Erythroblast (primary cell): ENCODE measurements around the gene IL10RB.
"Not testable (repeated sequence)": the region's sequence is repeated elsewhere in the genome, so short reads cannot be mapped to it uniquely, and the experiment has no call there.

Experiments
- GATA1 ChIP-seq: IDR thresholded peaks from 2 replicates; pipeline ENCODE4 v1.6.1; 2011; ENCODE audit warnings: low read depth, mild to moderate bottlenecking, control low read depth, low read length, moderate library complexity
- POLR2A ChIP-seq: IDR thresholded peaks from 2 replicates; pipeline ENCODE4 v1.6.1; 2011; ENCODE audit warnings: mild to moderate bottlenecking, low read length

DNA sequence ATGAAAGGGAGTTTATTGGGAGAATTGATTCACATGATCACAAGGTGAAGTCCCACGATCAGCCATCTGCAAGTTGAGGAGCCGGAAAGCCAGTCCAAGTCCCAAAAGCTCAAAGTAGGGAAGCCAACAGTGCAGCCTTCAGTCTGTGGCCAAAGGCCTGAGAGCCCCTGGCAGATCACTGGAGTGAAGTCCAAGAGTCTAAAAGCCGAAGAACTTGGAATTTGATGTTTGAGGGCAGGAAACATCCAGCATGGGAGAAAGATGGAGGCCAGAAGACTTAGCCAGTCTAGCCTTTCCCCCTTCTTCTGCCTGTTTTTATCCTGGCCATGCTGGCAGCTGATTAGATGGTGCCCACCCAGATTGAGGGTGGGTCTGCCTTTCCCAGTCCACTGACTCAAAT is 40.8 kb upstream of the IL10RB start:
- not testable (repeated sequence) for TF ChIP-seq POLR2A, GATA1
